Breast epithelium (tissue), 3 donors: ENCODE measurements around the gene ST6GALNAC6.

Source experiments
- POLR2AphosphoS5 ChIP-seq, 3 donors: sonication (generic); formaldehyde crosslinking; IDR thresholded peaks; one replicate each; pipeline ENCODE4 v1.6.1; 2017; ENCODE audit warnings: antibody characterized with exemption in 3 of 3
- TF ChIP-seq, protein P1 (sequence below), 3 donors: fragments of 450-650 bp; IDR thresholded peaks; one replicate each; pipeline ENCODE4 v1.5.1; 2016 to 2017; ENCODE audit warnings: antibody characterized with exemption in 3 of 3, mild to moderate bottlenecking in 3 of 3, moderate library complexity in 3 of 3

DNA sequence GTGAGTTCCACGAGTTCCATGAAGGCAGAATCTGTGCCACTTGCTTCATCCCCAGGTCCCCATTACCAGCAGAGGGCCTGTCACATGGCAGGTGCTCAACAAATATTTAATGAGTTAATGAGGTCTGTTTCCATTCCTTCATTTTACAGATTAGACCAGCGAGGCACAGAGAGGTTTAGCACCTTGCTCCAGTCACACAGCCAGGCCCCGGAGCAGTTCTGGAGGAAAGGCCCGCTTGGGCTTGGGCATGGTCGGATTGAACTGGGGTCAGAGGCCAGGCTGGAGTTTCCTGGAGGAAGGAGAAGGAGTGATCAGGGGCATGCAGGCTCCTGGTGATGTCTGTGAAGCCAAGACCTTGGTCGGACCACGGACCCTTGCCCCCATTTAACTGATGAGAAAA lies 21.4 kb upstream of the ST6GALNAC6 start:
- no peak for TF ChIP-seq POLR2AphosphoS5 (IDR thresholded peaks at IDR 0.05)
- TF ChIP-seq, protein P1, sequence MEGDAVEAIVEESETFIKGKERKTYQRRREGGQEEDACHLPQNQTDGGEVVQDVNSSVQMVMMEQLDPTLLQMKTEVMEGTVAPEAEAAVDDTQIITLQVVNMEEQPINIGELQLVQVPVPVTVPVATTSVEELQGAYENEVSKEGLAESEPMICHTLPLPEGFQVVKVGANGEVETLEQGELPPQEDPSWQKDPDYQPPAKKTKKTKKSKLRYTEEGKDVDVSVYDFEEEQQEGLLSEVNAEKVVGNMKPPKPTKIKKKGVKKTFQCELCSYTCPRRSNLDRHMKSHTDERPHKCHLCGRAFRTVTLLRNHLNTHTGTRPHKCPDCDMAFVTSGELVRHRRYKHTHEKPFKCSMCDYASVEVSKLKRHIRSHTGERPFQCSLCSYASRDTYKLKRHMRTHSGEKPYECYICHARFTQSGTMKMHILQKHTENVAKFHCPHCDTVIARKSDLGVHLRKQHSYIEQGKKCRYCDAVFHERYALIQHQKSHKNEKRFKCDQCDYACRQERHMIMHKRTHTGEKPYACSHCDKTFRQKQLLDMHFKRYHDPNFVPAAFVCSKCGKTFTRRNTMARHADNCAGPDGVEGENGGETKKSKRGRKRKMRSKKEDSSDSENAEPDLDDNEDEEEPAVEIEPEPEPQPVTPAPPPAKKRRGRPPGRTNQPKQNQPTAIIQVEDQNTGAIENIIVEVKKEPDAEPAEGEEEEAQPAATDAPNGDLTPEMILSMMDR (IDR thresholded peaks at IDR 0.05), result no peak
